BLaER1 treated with 17β-estradiol and CSF1 and Interleukin-3, amounts not matched to agents 10 nM and 100 nM (cell line): ENCODE data around the gene CNTN2.

Source experiments
- H3K27ac ChIP-seq, 11 experiments: shearing (Covaris generic); formaldehyde crosslinking; 2 replicates each; pipeline ENCODE4 v1.8.1; 2022
- H3K27me3 ChIP-seq, 11 experiments: shearing (Covaris generic); formaldehyde crosslinking; 2 replicates each; pipeline ENCODE4 v1.8.1; 2022
- H3K36me3 ChIP-seq, 11 experiments: shearing (Covaris generic); formaldehyde crosslinking; 2 replicates each; pipeline ENCODE4 v1.8.1; 2022
- H3K4me1 ChIP-seq, 10 experiments: shearing (Covaris generic); formaldehyde crosslinking; 2 replicates each; pipeline ENCODE4 v1.8.1; 2022
- H3K4me2 ChIP-seq, 11 experiments: shearing (Covaris generic); formaldehyde crosslinking; 2 replicates each; pipeline ENCODE4 v1.8.1; 2022
- H3K4me3 ChIP-seq, 10 experiments: shearing (Covaris generic); formaldehyde crosslinking; 2 replicates each; pipeline ENCODE4 v1.8.1; 2022
- H3K9ac ChIP-seq, 11 experiments: shearing (Covaris generic); formaldehyde crosslinking; 2 replicates each; pipeline ENCODE4 v1.8.1; 2022
- H3K9me3 ChIP-seq, 11 experiments: shearing (Covaris generic); formaldehyde crosslinking; replicated peaks in 1 of 11; 2 replicates each; pipeline ENCODE4 v1.8.1; 2022
- H4K20me1 ChIP-seq, 11 experiments: shearing (Covaris generic); formaldehyde crosslinking; 2 replicates each; pipeline ENCODE4 v1.8.1; 2022
- Cebpa-rat ChIP-seq, 11 experiments: shearing (Covaris generic); IDR thresholded peaks; 2 replicates each; pipeline ENCODE4 v1.8.1; 2022

CNTN2 gene

DNA sequence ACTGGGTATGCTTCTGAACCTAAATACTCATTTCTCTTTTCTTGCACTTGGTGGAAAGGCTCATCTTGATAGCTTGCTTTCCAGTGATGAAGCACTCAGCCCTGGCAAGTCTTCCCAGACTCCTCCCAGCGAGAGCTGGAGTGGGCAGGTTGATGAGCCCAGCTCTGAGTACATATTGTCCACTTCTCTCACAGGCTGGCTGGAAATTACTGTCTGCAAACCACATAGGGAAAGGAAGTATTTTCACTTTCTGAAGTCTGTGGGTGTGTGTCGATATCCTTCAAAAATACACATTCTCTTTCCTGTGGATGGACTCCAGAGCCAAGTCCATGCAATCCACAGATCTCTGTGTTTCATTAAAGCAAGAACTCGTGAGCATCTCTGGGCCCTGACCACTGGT lies 38.7 kb upstream of the CNTN2 start:
- H3K27me3 ChIP-seq: no peaks in the 10 kb centered on the region
- H3K9ac ChIP-seq: no peak overlapping the region
- no peaks in the 10 kb centered on the region for H3K9me3 ChIP-seq
- 0 out of 20 replicates have a peak, but pooled peaks cover 0 to 6% (median 0%) of the 10 kb centered on the region in 10 experiments for H3K4me1 ChIP-seq
- no peak overlapping the region for H3K27ac ChIP-seq
- H3K4me2 ChIP-seq: no peak overlapping the region
- no peaks in the 10 kb centered on the region; a peak in 1 of 22 replicates for H4K20me1 ChIP-seq
- H3K36me3 ChIP-seq: no peaks in the 10 kb centered on the region
- TF ChIP-seq Cebpa-rat (IDR thresholded peaks at IDR 0.05): no peak
- no peak overlapping the region for H3K4me3 ChIP-seq

DNA sequence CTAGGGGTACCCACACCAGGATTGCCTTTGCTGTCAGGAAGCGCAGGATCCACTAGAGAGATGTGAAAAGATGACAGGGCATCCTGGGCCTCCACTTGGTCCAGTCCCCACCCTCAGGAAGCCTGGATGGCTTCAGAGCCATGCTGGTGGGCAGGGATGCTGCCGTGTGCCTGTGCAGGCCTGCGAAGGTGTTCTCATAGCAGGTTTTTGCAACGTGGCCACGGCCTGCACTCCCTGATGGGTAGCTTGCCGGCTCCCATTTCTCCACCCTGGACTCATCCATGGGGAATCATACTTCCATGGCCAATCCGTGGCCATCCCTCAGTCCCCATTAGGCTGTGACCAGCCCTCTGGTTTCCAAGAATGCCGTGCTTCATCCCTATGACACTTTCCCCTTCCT lies 34.1 kb upstream of the CNTN2 start:
- H3K27ac ChIP-seq: no peak overlapping the region
- no peaks in the 10 kb centered on the region for H3K36me3 ChIP-seq
- peaks cover 0 to 5% (median 0%) of the 10 kb centered on the region in 11 experiments; a peak in 1 of 22 replicates for H3K27me3 ChIP-seq
- peaks cover 0 to 10% (median 0%) of the 10 kb centered on the region in 11 experiments; a peak in 1 of 22 replicates for H4K20me1 ChIP-seq
- no peak overlapping the region for H3K9ac ChIP-seq
- H3K9me3 ChIP-seq: no peaks in the 10 kb centered on the region
- no peak overlapping the region for H3K4me2 ChIP-seq
- no peak overlapping the region for H3K4me3 ChIP-seq
- TF ChIP-seq Cebpa-rat (IDR thresholded peaks at IDR 0.05): no peak
- peaks cover 0 to 22% (median 17%) of the 10 kb centered on the region in 10 experiments; a peak in 13 of 20 replicates for H3K4me1 ChIP-seq

DNA sequence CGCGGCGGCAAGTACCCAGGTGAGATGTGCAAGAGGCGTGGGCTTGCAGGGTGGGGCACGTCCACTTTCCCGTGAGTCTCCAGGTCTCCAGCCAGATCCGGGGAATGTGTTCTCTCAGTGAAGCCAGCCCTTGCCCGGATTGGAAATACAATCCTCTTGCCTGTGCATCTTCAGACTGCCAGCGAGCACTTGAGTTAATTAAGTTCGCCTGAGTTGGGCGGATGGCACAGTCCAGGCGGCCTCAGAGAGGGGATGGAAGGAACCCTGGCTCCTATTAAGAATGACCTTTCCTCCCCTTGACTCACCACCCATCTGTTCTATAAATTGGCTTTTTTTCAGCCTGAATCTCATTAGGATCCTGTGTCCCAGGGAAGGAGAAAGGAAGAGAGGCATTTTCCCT lies 33.3 kb upstream of the CNTN2 start:
- no peak for TF ChIP-seq Cebpa-rat (IDR thresholded peaks at IDR 0.05)
- H3K4me1 ChIP-seq: peaks cover 0 to 30% (median 23%) of the 10 kb centered on the region in 10 experiments; a peak in 14 of 20 replicates
- H3K9me3 ChIP-seq: no peaks in the 10 kb centered on the region
- no peaks in the 10 kb centered on the region for H3K36me3 ChIP-seq
- no peak overlapping the region for H3K4me2 ChIP-seq
- no peak overlapping the region for H3K4me3 ChIP-seq
- no peak overlapping the region for H3K9ac ChIP-seq
- peaks cover 0 to 10% (median 0%) of the 10 kb centered on the region in 11 experiments; a peak in 1 of 22 replicates for H4K20me1 ChIP-seq
- H3K27ac ChIP-seq: no peak overlapping the region
- peaks cover 0 to 5% (median 0%) of the 10 kb centered on the region in 11 experiments; a peak in 4 of 22 replicates for H3K27me3 ChIP-seq

DNA sequence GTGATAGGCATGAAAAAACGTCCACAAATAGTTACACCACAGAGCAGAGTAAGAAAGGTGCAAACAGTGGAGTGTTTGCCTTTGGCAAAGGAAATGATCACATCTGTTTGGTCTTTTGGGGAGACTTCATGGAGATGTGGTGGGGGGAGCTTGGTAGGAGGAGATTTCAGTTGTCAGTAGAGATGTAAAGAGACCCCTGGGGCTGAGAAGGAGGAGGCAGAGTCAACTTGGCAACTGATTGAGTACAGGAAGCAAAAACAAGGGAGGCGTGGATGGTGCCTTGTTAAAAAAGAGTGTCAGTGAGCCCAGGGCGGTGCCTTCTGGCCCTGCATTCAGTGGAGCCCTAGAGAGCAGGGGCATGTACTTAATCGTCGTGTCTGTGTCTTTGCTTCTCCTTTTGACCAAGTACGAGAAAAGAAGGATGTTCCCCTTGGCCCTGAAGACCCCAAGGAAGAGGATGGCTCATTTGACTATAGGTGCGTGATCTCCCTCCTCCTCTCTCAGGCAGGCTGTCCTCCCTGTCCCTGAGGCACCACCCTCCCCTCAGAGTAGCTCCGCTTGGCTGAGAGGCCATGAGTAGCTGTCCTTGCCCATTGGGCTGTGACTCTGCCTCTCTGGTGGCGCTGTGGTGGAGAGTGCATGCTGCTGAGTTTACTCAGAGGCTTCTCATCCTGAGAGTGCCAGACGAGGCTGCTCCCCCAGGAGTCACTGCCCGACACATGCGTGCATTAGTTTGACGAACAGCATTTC lies 30.4 kb upstream of the CNTN2 start:
- Histone ChIP-seq H3K27ac (no peak overlapping the region), H3K36me3 (no peaks in the 10 kb centered on the region), H3K9ac (no peak overlapping the region), H3K9me3 (no peaks in the 10 kb centered on the region), H3K27me3 (peaks cover 0 to 9% (median 0%) of the 10 kb centered on the region in 11 experiments; a peak in 4 of 22 replicates), H4K20me1 (peaks cover 0 to 22% (median 0%) of the 10 kb centered on the region in 11 experiments; a peak in 2 of 22 replicates), H3K4me2 (peak overlapping the region in 8 of 11 experiments; percentile 19 to 58 (median 43); a peak in 14 of 22 replicates), H3K4me3 (no peak overlapping the region), H3K4me1 (peaks cover 0 to 32% (median 24%) of the 10 kb centered on the region in 10 experiments; a peak in 14 of 20 replicates)
- TF ChIP-seq Cebpa-rat (IDR thresholded peaks at IDR 0.05): no peak

DNA sequence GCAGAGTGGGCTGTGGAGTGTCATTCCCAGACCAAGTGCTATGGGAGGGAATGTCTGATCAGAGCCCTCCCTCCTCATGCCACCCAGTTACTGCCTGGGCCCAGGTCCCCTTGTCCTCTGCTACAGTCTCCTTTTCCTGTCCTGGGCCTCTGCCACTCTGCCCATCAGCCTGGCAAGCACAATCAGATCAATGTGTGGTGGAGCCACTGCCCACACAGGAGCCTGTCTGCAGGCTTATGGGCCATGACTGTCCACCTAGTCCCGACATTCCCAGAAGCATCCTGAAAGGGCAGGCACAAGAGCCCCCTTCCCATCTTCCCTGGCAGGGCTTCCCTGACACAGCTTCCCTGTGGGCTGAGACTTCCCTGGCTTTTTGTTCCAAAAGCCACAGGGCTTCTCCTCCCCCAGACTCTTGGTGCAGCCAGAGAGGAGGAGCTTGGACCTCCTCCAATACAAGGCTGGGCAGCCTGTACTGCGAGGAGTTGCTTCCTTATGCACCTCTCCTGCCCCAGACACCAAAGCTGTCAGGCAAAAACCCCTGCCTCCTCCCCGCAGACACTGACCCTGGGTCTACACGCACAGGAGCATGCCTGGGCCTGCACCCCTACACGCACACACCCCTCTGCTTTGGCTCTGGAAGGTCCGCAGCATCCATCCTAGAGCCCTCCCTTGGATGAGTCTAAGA lies 29.2 kb upstream of the CNTN2 start:
- Histone ChIP-seq H3K4me2 (peak overlapping the region in 8 of 11 experiments; percentile 9 to 58 (median 20); a peak in 9 of 22 replicates), H3K4me1 (peaks cover 0 to 32% (median 24%) of the 10 kb centered on the region in 10 experiments; a peak in 14 of 20 replicates), H4K20me1 (peaks cover 0 to 23% (median 0%) of the 10 kb centered on the region in 11 experiments; a peak in 2 of 22 replicates), H3K27ac (no peak overlapping the region), H3K9ac (no peak overlapping the region), H3K9me3 (no peaks in the 10 kb centered on the region), H3K27me3 (peaks cover 0 to 9% (median 0%) of the 10 kb centered on the region in 11 experiments; a peak in 4 of 22 replicates), H3K4me3 (no peak overlapping the region), H3K36me3 (no peaks in the 10 kb centered on the region)
- TF ChIP-seq Cebpa-rat (IDR thresholded peaks at IDR 0.05): no peak

DNA sequence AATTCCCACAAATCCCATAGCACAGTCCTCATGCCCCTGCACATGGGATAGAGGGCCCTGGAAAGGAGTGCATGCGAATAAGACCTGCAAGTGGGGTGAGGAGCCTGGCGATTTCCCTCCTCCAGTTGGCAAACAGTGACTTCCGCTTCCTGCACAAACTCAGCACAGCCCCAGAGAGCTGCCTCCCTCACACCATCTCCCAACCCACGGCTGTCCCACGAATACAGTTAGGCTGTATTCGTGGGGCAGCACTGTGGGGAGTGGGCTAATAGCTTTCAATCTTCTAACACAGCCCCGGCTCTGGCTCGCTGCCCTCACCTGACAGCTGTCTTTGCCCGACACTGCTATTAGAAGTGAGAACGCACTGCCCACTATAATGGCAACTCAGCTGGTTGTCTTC lies 28.2 kb upstream of the CNTN2 start:
- Histone ChIP-seq H3K27me3 (peaks cover 0 to 9% (median 0%) of the 10 kb centered on the region in 11 experiments; a peak in 4 of 22 replicates), H3K4me1 (peaks cover 0 to 32% (median 24%) of the 10 kb centered on the region in 10 experiments; a peak in 14 of 20 replicates), H3K36me3 (no peaks in the 10 kb centered on the region), H3K9ac (no peak overlapping the region), H3K4me3 (no peak overlapping the region), H4K20me1 (peaks cover 0 to 23% (median 0%) of the 10 kb centered on the region in 11 experiments; a peak in 2 of 22 replicates), H3K27ac (no peak overlapping the region), H3K4me2 (peak overlapping the region in 7 of 11 experiments; percentile 9 to 58 (median 21); a peak in 8 of 22 replicates), H3K9me3 (no peaks in the 10 kb centered on the region)
- no peak for TF ChIP-seq Cebpa-rat (IDR thresholded peaks at IDR 0.05)

DNA sequence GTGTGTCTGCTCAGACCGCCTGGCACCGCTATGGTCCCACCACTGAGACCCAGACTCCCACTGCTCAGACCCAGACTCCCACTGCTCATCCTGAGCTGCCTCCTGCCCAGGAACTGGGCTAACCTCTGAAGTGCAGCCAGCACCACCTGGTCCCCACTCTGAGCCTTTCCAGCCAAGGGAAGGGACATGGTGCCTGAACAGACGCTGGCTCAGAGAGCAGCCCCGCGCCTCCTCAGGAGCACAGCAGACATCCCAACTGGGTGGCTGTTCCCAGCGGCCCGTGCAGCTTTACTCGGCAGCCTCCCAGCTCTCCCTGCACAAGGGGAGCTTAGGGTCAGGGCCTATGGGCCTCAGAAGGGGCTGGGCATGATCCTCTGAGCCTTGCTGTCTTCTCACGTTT lies 27.8 kb upstream of the CNTN2 start:
- no peak for TF ChIP-seq Cebpa-rat (IDR thresholded peaks at IDR 0.05)
- Histone ChIP-seq H3K27me3 (peaks cover 0 to 9% (median 0%) of the 10 kb centered on the region in 11 experiments; a peak in 4 of 22 replicates), H3K36me3 (no peaks in the 10 kb centered on the region), H4K20me1 (peaks cover 0 to 23% (median 0%) of the 10 kb centered on the region in 11 experiments; a peak in 2 of 22 replicates), H3K27ac (no peak overlapping the region), H3K4me1 (peaks cover 0 to 32% (median 24%) of the 10 kb centered on the region in 10 experiments; a peak in 14 of 20 replicates), H3K9me3 (no peaks in the 10 kb centered on the region), H3K4me3 (no peak overlapping the region), H3K4me2 (no peak overlapping the region), H3K9ac (no peak overlapping the region)

DNA sequence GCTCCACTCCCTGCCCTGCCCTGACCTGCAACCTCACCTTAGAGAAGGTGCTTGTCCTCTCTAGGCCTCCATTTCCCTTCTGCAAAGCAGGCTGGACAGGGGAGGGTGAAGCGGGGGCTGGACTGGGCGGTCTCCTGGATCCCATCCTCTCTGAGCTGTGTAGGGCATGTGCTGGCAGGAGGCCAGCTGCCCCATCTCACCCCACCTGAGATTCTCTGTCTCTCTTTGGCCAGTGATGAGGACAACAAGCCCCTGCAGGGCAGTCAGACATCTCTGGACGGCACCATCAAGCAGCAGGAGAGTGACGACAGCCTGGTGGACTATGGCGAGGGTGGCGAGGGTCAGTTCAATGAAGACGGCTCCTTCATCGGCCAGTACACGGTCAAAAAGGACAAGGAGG lies 26.9 kb upstream of the CNTN2 start:
- H4K20me1 ChIP-seq: peaks cover 0 to 23% (median 0%) of the 10 kb centered on the region in 11 experiments; a peak in 2 of 22 replicates
- H3K4me3 ChIP-seq: no peak overlapping the region
- H3K4me2 ChIP-seq: no peak overlapping the region
- no peaks in the 10 kb centered on the region for H3K9me3 ChIP-seq
- H3K36me3 ChIP-seq: no peaks in the 10 kb centered on the region
- peaks cover 0 to 9% (median 0%) of the 10 kb centered on the region in 11 experiments; a peak in 4 of 22 replicates for H3K27me3 ChIP-seq
- no peak for TF ChIP-seq Cebpa-rat (IDR thresholded peaks at IDR 0.05)
- H3K9ac ChIP-seq: no peak overlapping the region
- H3K4me1 ChIP-seq: peaks cover 0 to 32% (median 24%) of the 10 kb centered on the region in 10 experiments; a peak in 14 of 20 replicates
- H3K27ac ChIP-seq: no peak overlapping the region

DNA sequence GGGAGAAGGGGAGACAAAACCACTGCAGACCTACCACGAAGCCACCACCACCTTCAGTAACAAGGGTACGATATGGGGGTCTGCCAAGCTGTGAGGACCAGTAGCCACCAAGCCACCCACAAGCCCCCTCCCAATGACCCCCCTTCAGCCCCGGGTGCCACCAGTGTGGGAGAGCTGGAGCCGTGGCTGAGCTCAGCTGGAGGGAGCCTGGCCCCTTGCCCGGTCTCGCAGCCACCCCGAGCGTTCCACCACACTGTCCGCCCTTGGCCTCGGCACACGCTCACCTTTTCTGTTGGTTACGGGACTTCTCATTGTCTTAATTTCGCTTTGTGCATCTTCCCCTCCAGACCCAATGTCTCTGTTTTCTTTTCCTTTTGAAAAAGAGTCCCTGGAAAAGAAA lies 26.4 kb upstream of the CNTN2 start:
- no peaks in the 10 kb centered on the region for H3K9me3 ChIP-seq
- H4K20me1 ChIP-seq: peaks cover 0 to 23% (median 0%) of the 10 kb centered on the region in 11 experiments; a peak in 2 of 22 replicates
- H3K4me2 ChIP-seq: no peak overlapping the region
- peaks cover 0 to 32% (median 24%) of the 10 kb centered on the region in 10 experiments; a peak in 14 of 20 replicates for H3K4me1 ChIP-seq
- TF ChIP-seq Cebpa-rat (IDR thresholded peaks at IDR 0.05): no peak
- no peak overlapping the region for H3K27ac ChIP-seq
- H3K27me3 ChIP-seq: peaks cover 0 to 9% (median 0%) of the 10 kb centered on the region in 11 experiments; a peak in 4 of 22 replicates
- H3K4me3 ChIP-seq: no peak overlapping the region
- no peaks in the 10 kb centered on the region for H3K36me3 ChIP-seq
- H3K9ac ChIP-seq: no peak overlapping the region
